K562 (cell line): Measurements from ENCODE around the gene NEU1. TPM values are rescaled to one million over a fixed set of nuclear protein-coding genes. Genes with fewer than 3 reads are reported as not detected.

Experiments
- CHD1 ChIP-seq: fragments of 200-600 bp; sonication (generic); IDR thresholded peaks from one replicate; pipeline ENCODE4 v1.6.1; 2012; ENCODE audit warnings: mild to moderate bottlenecking, moderate library complexity, low read length, inconsistent platforms
- HNRNPH1 ChIP-seq: fragments of 200-400 bp; formaldehyde crosslinking; optimal IDR thresholded peaks from 2 replicates; pipeline ENCODE3; 2017; ENCODE audit warnings: low read depth, mild to moderate bottlenecking, low read length, moderate library complexity
- KDM5B ChIP-seq: fragments of 200-600 bp; sonication (generic); IDR thresholded peaks from 2 replicates; pipeline ENCODE4 v1.6.1; 2012; ENCODE audit warnings: low read depth, mild to moderate bottlenecking, moderate library complexity, low read length, control low read depth, inconsistent platforms; ENCODE audit not compliant: insufficient replicate concordance
- NRF1 ChIP-seq, 2 experiments: fragments of 450-650 bp; IDR thresholded peaks in 1 of 2; conservative IDR thresholded peaks in 1 of 2; 2 replicates each; pipeline ENCODE4 v1.6.1; 2014; ENCODE audit warnings: mild to moderate bottlenecking in 2 of 2
- PML ChIP-seq: IDR thresholded peaks from 2 replicates; pipeline ENCODE4 v1.6.1; 2012; ENCODE audit warnings: low read length, inconsistent platforms
- POLR2A ChIP-seq: fragments of 450-650 bp; conservative IDR thresholded peaks from 2 replicates; pipeline ENCODE4 v1.6.1; 2016
- POLR2AphosphoS5 ChIP-seq: IDR thresholded peaks from 2 replicates; pipeline ENCODE4 v1.6.1; 2011; ENCODE audit warnings: mild to moderate bottlenecking, low read depth, low read length, moderate library complexity; ENCODE audit not compliant: control insufficient read depth, insufficient read depth
- RBBP5 ChIP-seq: fragments of 200-600 bp; sonication (generic); IDR thresholded peaks from 2 replicates; pipeline ENCODE4 v1.6.1; 2012; ENCODE audit warnings: borderline replicate concordance, mild to moderate bottlenecking, low read length, control low read depth, inconsistent platforms; ENCODE audit not compliant: insufficient read depth, poor library complexity, severe bottlenecking
- RCOR1 ChIP-seq, 2 experiments: IDR thresholded peaks; 2 replicates each; pipeline ENCODE4 v1.6.1; 2012; ENCODE audit warnings: low read depth in 2 of 2, low read length in 2 of 2, borderline replicate concordance in 1 of 2, improper control_type of control experiment in 1 of 2
- XRCC4 ChIP-seq: IDR thresholded peaks from one replicate; pipeline ENCODE4 v1.6.1; 2011; ENCODE audit not compliant: insufficient read depth, insufficient read length; ENCODE audit errors: extremely low read depth
- ZNF384 ChIP-seq: IDR thresholded peaks from 2 replicates; pipeline ENCODE4 v1.6.1; 2012; ENCODE audit warnings: low read depth, low read length, improper control_type of control experiment
- polyA plus RNA-seq, 8 experiments: library from polyadenylated mRNA; depleted of rRNA in 4 of 8; stranded (reverse) in 5 of 8; unstranded in 3 of 8; fragments of >200 nt; fragmentation: Nextera tagmentation in 2 of 8; fragmentation: Illumina TruSeq in 1 of 8; extraction: Ambion mirVana in 2 of 8; extraction: Trizol in 1 of 8; gene quantifications; 2 replicates each; pipeline versions ENCODE4 v1.2.1 to v1.2.3, GENCODE V29; 2011 to 2014; ENCODE audit warnings: inconsistent platforms in 1 of 8, missing spikeins in 1 of 8
- total RNA-seq, 7 experiments: library from RNA; depleted of rRNA in 6 of 7; stranded (reverse); fragments of >200 nt in 6 of 7; fragmentation: Illumina TruSeq in 2 of 7; extraction: Trizol in 2 of 7; gene quantifications; 2 replicates each; pipeline versions ENCODE4 v1.2.1 to v1.2.3, GENCODE V29; 2011 to 2021; ENCODE audit warnings: low replicate concordance in 1 of 7
- TF ChIP-seq, protein P1 (sequence below): sonication (generic); formaldehyde crosslinking; IDR thresholded peaks from 2 replicates; pipeline ENCODE4 v1.8.0; 2022; ENCODE audit warnings: mild to moderate bottlenecking, low read depth, missing genetic modification reagents
- TF ChIP-seq, protein P2 (sequence below): fragments of 450-650 bp; formaldehyde crosslinking; IDR thresholded peaks from 2 replicates; pipeline ENCODE4 v1.4.0; 2020; ENCODE audit warnings: mild to moderate bottlenecking, moderate library complexity
- TF ChIP-seq, protein P3 (sequence below): fragments of 150-350 bp; conservative IDR thresholded peaks from 2 replicates; pipeline ENCODE4 v1.6.1; 2014; ENCODE audit warnings: low read length
- TF ChIP-seq, protein P4 (sequence below), 2 experiments: fragments of 250-450 bp in 1 of 2; fragments of 450-650 bp in 1 of 2; sonication (Bioruptor Pico) in 1 of 2; IDR thresholded peaks; 2 replicates each; pipeline versions ENCODE4 v1.6.1 to v1.8.0; 2016 to 2021; ENCODE audit warnings: mild to moderate bottlenecking in 2 of 2, moderate library complexity in 2 of 2, missing compliant biosample characterization in 1 of 2, missing genetic modification characterization in 1 of 2
- TF ChIP-seq, protein P5 (sequence below), 2 experiments: fragments of 450-650 bp; IDR thresholded peaks; 2 replicates each; pipeline ENCODE4 v1.6.1; 2016
- TF ChIP-seq, protein P6 (sequence below): fragments of 450-650 bp; IDR thresholded peaks from 2 replicates; pipeline ENCODE4 v1.6.1; 2016; ENCODE audit warnings: borderline replicate concordance

The NEU1 gene
- total and polyA plus RNA-seq, 9 of the 15 experiments (the other 6 are each of a cell fraction or from before 2014, with no cell fraction given) = 14.8 to 67.8 (median 51.0) TPM

DNA sequence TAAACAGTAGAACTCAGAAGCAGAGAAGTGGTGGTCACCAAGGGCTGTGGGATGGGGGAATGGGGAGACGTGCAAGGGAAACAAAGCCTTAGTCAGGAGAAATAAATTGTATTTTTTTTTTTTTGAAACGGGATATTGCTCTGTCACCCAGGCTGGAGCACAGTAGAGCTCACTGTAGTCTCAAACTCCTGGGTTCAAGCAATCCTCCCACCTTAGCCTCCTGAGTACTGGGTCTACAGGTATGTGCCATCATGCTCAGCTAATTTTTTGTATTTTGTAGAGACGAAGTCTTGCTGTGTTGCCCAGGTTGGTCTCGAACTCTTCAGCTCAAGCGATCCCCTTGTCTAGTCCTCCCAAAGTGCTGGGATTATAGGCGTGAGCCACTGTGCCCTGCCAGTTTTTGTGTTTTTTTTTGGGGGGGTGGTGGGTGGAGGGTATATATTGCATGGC, 31.7 kb downstream of the NEU1 start (continued):
- TF ChIP-seq, protein P1, sequence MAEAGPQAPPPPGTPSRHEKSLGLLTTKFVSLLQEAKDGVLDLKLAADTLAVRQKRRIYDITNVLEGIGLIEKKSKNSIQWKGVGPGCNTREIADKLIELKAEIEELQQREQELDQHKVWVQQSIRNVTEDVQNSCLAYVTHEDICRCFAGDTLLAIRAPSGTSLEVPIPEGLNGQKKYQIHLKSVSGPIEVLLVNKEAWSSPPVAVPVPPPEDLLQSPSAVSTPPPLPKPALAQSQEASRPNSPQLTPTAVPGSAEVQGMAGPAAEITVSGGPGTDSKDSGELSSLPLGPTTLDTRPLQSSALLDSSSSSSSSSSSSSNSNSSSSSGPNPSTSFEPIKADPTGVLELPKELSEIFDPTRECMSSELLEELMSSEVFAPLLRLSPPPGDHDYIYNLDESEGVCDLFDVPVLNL (CRISPR knock-in tag) = 0 out of 2 replicates have a peak, but pooled peaks have one; percentile 51
- TF ChIP-seq PML (peak; percentile 57; the same call in 1 of the 2 replicates), CHD1 (peak; percentile 85), RCOR1 (IDR thresholded peaks at IDR 0.05; ENCODE audit: borderline replicate concordance in 1 of 2, low read depth in 2 of 2, low read length in 2 of 2) (peak in 1 of 2 experiments; percentile 4; a peak in 1 of 4 replicates), POLR2A (no peak), KDM5B (peak; percentile 6), XRCC4 (no peak), RBBP5 (peak; percentile 22), POLR2AphosphoS5 (0 out of 2 replicates have a peak, but pooled peaks have one; percentile 31), HNRNPH1 (no peak), NRF1 (conservative IDR thresholded peaks at IDR 0.05 in 1 of 2, IDR thresholded peaks at IDR 0.05 in 1 of 2) (peak in 1 of 2 experiments; percentile 19; a peak in 1 of 4 replicates), ZNF384 (peak; percentile 4; the same call in 1 of the 2 replicates)
- TF ChIP-seq, protein P2, sequence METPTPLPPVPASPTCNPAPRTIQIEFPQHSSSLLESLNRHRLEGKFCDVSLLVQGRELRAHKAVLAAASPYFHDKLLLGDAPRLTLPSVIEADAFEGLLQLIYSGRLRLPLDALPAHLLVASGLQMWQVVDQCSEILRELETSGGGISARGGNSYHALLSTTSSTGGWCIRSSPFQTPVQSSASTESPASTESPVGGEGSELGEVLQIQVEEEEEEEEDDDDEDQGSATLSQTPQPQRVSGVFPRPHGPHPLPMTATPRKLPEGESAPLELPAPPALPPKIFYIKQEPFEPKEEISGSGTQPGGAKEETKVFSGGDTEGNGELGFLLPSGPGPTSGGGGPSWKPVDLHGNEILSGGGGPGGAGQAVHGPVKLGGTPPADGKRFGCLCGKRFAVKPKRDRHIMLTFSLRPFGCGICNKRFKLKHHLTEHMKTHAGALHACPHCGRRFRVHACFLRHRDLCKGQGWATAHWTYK (CRISPR knock-in tag) = no peak
- TF ChIP-seq, protein P3, sequence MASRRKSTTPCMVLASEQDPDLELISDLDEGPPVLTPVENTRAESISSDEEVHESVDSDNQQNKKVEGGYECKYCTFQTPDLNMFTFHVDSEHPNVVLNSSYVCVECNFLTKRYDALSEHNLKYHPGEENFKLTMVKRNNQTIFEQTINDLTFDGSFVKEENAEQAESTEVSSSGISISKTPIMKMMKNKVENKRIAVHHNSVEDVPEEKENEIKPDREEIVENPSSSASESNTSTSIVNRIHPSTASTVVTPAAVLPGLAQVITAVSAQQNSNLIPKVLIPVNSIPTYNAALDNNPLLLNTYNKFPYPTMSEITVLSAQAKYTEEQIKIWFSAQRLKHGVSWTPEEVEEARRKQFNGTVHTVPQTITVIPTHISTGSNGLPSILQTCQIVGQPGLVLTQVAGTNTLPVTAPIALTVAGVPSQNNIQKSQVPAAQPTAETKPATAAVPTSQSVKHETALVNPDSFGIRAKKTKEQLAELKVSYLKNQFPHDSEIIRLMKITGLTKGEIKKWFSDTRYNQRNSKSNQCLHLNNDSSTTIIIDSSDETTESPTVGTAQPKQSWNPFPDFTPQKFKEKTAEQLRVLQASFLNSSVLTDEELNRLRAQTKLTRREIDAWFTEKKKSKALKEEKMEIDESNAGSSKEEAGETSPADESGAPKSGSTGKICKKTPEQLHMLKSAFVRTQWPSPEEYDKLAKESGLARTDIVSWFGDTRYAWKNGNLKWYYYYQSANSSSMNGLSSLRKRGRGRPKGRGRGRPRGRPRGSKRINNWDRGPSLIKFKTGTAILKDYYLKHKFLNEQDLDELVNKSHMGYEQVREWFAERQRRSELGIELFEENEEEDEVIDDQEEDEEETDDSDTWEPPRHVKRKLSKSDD = no peak
- TF ChIP-seq, protein P4, sequence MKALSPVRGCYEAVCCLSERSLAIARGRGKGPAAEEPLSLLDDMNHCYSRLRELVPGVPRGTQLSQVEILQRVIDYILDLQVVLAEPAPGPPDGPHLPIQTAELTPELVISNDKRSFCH (CRISPR knock-in tag; IDR thresholded peaks at IDR 0.05) = no peak
- TF ChIP-seq, protein P4 (tag; IDR thresholded peaks at IDR 0.05) = no peak
- TF ChIP-seq, protein P5, sequence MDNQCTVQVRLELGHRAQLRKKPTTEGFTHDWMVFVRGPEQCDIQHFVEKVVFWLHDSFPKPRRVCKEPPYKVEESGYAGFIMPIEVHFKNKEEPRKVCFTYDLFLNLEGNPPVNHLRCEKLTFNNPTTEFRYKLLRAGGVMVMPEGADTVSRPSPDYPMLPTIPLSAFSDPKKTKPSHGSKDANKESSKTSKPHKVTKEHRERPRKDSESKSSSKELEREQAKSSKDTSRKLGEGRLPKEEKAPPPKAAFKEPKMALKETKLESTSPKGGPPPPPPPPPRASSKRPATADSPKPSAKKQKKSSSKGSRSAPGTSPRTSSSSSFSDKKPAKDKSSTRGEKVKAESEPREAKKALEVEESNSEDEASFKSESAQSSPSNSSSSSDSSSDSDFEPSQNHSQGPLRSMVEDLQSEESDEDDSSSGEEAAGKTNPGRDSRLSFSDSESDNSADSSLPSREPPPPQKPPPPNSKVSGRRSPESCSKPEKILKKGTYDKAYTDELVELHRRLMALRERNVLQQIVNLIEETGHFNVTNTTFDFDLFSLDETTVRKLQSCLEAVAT (IDR thresholded peaks at IDR 0.05) = peak in 1 of 2 experiments; percentile 27; a peak in 1 of 4 replicates
- TF ChIP-seq, protein P6, sequence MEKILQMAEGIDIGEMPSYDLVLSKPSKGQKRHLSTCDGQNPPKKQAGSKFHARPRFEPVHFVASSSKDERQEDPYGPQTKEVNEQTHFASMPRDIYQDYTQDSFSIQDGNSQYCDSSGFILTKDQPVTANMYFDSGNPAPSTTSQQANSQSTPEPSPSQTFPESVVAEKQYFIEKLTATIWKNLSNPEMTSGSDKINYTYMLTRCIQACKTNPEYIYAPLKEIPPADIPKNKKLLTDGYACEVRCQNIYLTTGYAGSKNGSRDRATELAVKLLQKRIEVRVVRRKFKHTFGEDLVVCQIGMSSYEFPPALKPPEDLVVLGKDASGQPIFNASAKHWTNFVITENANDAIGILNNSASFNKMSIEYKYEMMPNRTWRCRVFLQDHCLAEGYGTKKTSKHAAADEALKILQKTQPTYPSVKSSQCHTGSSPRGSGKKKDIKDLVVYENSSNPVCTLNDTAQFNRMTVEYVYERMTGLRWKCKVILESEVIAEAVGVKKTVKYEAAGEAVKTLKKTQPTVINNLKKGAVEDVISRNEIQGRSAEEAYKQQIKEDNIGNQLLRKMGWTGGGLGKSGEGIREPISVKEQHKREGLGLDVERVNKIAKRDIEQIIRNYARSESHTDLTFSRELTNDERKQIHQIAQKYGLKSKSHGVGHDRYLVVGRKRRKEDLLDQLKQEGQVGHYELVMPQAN = peak; percentile 65
